Choroid plexus epithelial cell (primary cell): ENCODE measurements around the gene TOX4.
"Not testable (repeated sequence)": the region's sequence is repeated elsewhere in the genome, so short reads cannot be mapped to it uniquely, and the experiment has no call there.

Source experiments
- DNase-seq: peaks from one replicate; pipeline ENCODE4 v3.0.0-alpha.2; 2010; ENCODE audit warnings: low read depth
- H3K4me3 ChIP-seq: 2 replicates; pipeline ENCODE4 v1.5.1; 2011; ENCODE audit warnings: low read depth, mild to moderate bottlenecking, control low read depth, low read length, moderate library complexity
- CTCF ChIP-seq: conservative IDR thresholded peaks from 2 replicates; pipeline ENCODE4 v1.5.1; 2011; ENCODE audit warnings: low read depth, mild to moderate bottlenecking, control low read depth, inconsistent platforms, low read length, moderate library complexity

The TOX4 gene

GRCh38 chr14:21543521-21543960 is 66.5 kb downstream of the TOX4 start:
- DNase-seq: no peak
- no peak for TF ChIP-seq CTCF
- no peak overlapping the region for H3K4me3 ChIP-seq

- no peak overlapping the region for H3K4me3 ChIP-seq
- no peak for TF ChIP-seq CTCF
- DNase-seq: no peak
Measured at GRCh38 chr14:21543963-21544362, 67.0 kb downstream of the TOX4 start.

GRCh38 chr14:21544588-21544987 is 67.6 kb downstream of the TOX4 start:
- not testable (repeated sequence) for DNase-seq

More at GRCh38 chr14:21544588-21544987, 67.6 kb downstream of the TOX4 start:
- H3K4me3 ChIP-seq: not testable (repeated sequence)
